HFFc6 (cell line): ENCODE data around the gene AARS2. TPM values are rescaled to one million over a fixed set of nuclear protein-coding genes. Genes with fewer than 3 reads are reported as not detected.

Experiments
- DNase-seq: peaks from one replicate; pipeline ENCODE4 v3.0.0-alpha.2; 2018
- H3K27ac Mint-ChIP-seq: 2 replicates; pipeline ENCODE4 v1.8.0; 2020; ENCODE audit warnings: mild to moderate bottlenecking, mixed read lengths
- H3K27me3 Mint-ChIP-seq: 2 replicates; pipeline ENCODE4 v1.8.0; 2021; ENCODE audit warnings: mild to moderate bottlenecking, moderate library complexity, mixed read lengths; ENCODE audit not compliant: insufficient read depth
- H3K36me3 Mint-ChIP-seq: 2 replicates; pipeline ENCODE4 v1.8.0; 2021; ENCODE audit warnings: low read depth, mixed read lengths
- H3K4me1 Mint-ChIP-seq: 2 replicates; pipeline ENCODE4 v1.8.0; 2020; ENCODE audit warnings: low read depth, mixed read lengths
- H3K4me3 Mint-ChIP-seq: 2 replicates; pipeline ENCODE4 v1.8.0; 2020; ENCODE audit warnings: mild to moderate bottlenecking, moderate library complexity, mixed read lengths
- H3K9me3 Mint-ChIP-seq: 2 replicates; pipeline ENCODE4 v1.8.0; 2020; ENCODE audit warnings: mild to moderate bottlenecking, mixed read lengths
- total RNA-seq, 6 experiments: library from RNA; stranded (reverse); fragmentation: NEBNext Ultra II Directional; extraction: Animal tissue kit (Norgen Biotek cat#: 25700); gene quantifications; 2 replicates in 1 of 6; 3 replicates in 5 of 6; pipeline ENCODE4 v1.2.3, GENCODE V29; 2021
- TF ChIP-seq, protein P1 (sequence below): fragments of 200-600 bp; sonication (generic); IDR thresholded peaks from 2 replicates; pipeline ENCODE4 v1.5.0; 2021; ENCODE audit warnings: antibody characterized with exemption, mild to moderate bottlenecking

AARS2 gene
- total RNA-seq, 6 experiments from 2014 or later = 8.8 to 11.5 (median 10.7) TPM

DNA sequence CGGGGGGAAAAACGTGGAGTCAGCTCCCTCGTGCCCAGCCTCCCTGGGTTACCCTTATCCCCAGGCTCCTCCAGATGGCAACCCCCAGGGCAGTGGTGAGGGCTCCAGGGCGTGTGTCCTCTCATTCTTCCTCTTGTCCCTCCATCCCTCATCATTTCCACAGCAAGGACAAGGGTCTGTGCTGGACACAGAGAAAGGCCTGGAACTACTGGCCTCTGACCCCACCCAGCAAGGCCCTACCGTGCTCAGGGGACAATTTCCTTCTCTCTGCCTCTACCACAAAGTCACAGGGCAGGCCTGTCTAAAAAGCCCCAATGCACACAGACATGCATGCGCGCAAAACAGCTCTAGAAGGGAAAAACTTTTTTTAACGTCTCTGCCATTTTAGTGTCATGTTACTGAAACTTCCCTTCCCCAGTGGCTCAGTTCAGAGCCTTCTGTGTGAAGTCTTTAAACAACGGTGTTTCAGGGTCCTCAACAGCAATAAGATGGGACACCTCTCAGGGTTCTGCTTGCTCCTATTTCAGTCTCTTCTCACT, 54.8 kb downstream of the AARS2 start:
- H3K4me1 Mint-ChIP-seq = peaks cover 55% of the 10 kb centered on the region
- H3K36me3 Mint-ChIP-seq = peaks cover 29% of the 10 kb centered on the region
- peaks cover 27% of the 10 kb centered on the region for H3K27me3 Mint-ChIP-seq
- peak overlapping the region; percentile 84 for H3K27ac Mint-ChIP-seq
- H3K9me3 Mint-ChIP-seq = no peaks in the 10 kb centered on the region
- peak overlapping the region; percentile 89; the same call in 1 of the 2 replicates for H3K4me3 Mint-ChIP-seq
- TF ChIP-seq, protein P1, sequence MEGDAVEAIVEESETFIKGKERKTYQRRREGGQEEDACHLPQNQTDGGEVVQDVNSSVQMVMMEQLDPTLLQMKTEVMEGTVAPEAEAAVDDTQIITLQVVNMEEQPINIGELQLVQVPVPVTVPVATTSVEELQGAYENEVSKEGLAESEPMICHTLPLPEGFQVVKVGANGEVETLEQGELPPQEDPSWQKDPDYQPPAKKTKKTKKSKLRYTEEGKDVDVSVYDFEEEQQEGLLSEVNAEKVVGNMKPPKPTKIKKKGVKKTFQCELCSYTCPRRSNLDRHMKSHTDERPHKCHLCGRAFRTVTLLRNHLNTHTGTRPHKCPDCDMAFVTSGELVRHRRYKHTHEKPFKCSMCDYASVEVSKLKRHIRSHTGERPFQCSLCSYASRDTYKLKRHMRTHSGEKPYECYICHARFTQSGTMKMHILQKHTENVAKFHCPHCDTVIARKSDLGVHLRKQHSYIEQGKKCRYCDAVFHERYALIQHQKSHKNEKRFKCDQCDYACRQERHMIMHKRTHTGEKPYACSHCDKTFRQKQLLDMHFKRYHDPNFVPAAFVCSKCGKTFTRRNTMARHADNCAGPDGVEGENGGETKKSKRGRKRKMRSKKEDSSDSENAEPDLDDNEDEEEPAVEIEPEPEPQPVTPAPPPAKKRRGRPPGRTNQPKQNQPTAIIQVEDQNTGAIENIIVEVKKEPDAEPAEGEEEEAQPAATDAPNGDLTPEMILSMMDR = no peak
- DNase-seq = no peak

DNA sequence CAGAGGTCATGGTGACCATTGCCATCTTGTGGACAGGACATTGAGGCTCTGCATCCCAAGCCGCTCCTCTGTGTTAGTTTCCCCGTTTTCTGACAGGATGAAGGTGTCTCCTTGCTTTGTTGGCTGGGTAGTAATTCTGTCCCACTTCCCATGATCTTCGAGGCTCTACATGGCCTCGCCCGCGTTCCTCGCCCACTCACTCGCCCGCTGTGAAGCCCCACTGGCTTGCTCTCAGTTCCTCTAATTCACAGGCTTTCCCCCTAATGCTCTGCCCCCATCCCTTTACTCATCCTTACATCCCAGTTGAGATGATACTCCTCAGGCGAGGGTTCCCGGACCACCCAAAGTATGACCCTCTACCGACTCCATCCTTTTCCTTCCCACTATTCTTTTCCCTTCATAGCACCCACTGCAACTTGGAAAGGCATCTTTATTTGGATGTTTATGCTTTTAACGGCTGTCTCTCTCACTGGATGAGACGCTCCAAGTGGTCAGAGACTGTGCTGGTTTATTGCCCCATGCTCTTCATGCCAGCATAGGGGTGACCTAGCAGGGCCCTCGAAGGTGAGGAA, 55.3 kb downstream of the AARS2 start:
- peaks cover 27% of the 10 kb centered on the region for H3K27me3 Mint-ChIP-seq

DNA sequence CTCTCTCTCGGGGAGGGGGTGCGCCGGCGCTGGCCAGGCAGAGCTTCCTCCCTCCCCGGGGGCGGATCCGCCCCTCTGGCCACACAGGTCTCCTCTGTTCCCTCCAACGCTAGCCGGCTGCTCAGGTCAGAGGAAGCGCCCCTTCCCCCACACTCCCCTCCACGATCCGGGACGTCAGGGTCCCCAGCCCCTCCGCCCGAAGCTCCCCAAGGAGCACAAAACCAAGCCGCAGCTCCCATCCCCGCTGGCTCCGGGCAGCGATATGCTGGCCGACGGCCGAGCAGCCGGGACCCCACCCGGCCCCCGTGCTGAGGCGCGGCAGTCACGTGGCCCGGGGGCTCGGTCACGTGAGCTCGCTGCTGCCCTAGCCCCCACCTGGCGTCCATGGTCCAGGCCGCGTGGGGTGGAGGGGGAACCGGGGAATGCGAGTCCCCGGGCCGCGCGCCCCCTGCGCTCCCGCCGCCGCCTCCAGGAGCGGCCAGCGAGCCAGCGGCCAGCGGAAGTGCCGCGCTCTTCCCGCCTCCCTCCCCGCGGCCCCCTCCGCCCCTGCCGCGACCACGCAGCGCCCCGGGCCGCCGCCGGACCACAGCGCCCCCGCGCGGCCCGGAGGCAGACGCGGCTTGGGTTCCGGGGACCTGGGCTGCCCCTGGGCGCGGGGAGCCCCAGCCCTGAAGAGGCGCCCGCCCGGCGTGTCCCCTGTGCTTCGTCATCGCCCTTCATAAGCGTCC, 56.0 kb downstream of the AARS2 start, which contains the start of gene SLC35B2:
TSS of gene SLC35B2 (minus strand) at position 504 of the 728 bp plus-strand sequence. CDS start at position 386, 118 bp downstream.
- peak within 1 kb of the TSS; percentile 84 for H3K27ac Mint-ChIP-seq
- H3K9me3 Mint-ChIP-seq = no peaks in the 10 kb centered on the region
- peak within 1 kb of the TSS; percentile 93 for H3K4me3 Mint-ChIP-seq
- DNase-seq = peak; percentile 55
- peaks cover 42% of the 10 kb centered on the region for H3K36me3 Mint-ChIP-seq
- H3K27me3 Mint-ChIP-seq = peaks cover 27% of the 10 kb centered on the region
- TF ChIP-seq, protein P1 = peak; percentile 84
- peaks cover 51% of the 10 kb centered on the region for H3K4me1 Mint-ChIP-seq

More for the DNA sequence above, 55.3 kb downstream of the AARS2 start:
- Mint-ChIP-seq H3K36me3 (peaks cover 35% of the 10 kb centered on the region), H3K4me3 (peak overlapping the region; percentile 89), H3K27ac (peak overlapping the region; percentile 84), H3K9me3 (no peaks in the 10 kb centered on the region), H3K4me1 (peaks cover 55% of the 10 kb centered on the region)
- TF ChIP-seq, protein P1 = peak; percentile 38
- DNase-seq = no peak

DNA sequence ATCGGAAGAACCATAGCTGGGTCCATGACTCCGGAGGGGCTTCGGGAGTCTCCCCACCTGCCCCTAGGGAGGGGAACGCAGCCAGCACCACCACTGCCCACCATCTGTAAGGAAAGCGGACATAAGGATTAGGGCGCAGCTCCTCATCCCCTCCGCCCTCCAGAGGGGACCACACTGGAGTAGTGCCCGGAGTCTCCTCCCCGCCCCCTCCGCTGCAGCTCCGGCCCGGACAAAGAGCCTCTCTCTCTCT, 56.4 kb downstream of the AARS2 start:
- peaks cover 46% of the 10 kb centered on the region for H3K36me3 Mint-ChIP-seq
- DNase-seq = no peak
- peaks cover 56% of the 10 kb centered on the region for H3K4me1 Mint-ChIP-seq
- H3K9me3 Mint-ChIP-seq = no peaks in the 10 kb centered on the region
- peaks cover 28% of the 10 kb centered on the region for H3K27me3 Mint-ChIP-seq
- TF ChIP-seq, protein P1 = no peak
- peak overlapping the region; percentile 93 for H3K4me3 Mint-ChIP-seq
- peak overlapping the region; percentile 81 for H3K27ac Mint-ChIP-seq

DNA sequence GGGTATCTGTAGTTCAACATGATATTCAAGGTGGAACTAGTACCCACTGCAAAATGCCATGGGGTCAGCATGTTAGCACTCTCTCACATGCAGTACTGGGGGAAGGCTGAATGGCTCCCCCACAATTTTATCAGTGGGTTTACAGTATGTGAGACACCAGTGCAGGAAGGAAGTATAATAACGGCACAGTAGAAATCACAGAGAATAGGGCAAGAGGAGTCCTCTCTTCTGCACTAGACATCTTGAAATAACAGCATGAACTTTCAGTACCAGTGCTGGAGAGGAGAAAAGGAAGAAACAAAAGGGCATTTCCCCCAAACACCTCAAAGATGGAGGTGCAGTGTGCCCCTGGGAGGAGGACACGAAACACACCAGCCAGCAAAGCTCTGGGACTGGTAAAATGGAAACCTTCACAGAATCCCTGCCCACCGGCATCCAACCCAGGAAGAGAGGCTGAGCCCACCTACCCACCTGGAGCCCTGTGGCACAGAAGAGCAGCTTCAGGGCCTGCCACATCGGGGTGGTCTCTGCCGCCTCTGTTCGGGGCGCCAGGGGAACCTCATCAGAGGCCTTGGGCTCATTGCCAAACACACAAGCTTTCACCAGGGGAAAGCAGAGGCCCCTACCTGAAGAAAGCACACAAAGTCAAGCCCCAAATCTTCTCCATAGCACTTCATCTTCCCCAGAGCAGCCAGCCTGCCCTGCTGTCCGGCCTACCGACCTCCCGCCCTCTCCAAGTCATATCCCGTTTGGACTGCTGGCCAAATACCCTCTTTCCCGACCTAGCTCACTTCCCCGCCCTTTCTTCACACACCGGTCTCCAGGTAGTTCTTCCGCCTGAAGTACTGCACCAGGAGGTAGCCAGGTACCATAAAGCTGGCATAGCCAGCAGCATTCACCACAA, 57.0 kb downstream of the AARS2 start:
- Mint-ChIP-seq H3K4me1 (peaks cover 62% of the 10 kb centered on the region), H3K4me3 (peak overlapping the region; percentile 93), H3K27me3 (peaks cover 29% of the 10 kb centered on the region), H3K36me3 (peaks cover 52% of the 10 kb centered on the region), H3K9me3 (no peaks in the 10 kb centered on the region), H3K27ac (peak overlapping the region; percentile 81)
- no peak for DNase-seq
- TF ChIP-seq, protein P1 = no peak
